ENCODE measurements around the gene SYCP3. TPM values are rescaled to one million over a fixed set of nuclear protein-coding genes. Genes with fewer than 3 reads are reported as not detected.

Gene SYCP3
- total RNA-seq, 3 donors from 2014 or later = 0.16 to 0.33 TPM; not detected in 1

DNA sequence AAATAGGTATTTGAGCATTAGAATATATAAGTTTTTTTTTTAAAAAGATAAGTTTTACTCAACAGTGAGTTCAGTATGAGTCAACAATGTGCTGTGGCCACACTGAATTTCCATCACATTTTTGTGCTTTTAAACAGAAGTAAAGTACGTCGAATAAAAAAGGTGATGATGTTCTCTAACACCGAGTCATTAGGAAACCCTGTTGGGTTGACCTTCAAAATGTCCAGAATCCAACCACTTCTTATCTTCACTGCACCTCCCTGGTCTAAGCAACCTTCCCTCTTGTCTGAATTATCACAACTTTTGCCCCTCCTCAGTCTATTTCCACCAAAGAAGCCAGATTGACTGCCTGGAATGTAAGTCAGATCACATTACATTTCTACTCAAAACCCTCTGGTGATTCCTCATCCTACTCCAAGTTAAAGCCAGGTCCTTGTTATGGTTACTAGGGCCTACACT lies 43.0 kb upstream of the SYCP3 start:
- TF ChIP-seq POLR2AphosphoS5 (IDR thresholded peaks at IDR 0.05) = no peak
- TF ChIP-seq POLR2A (IDR thresholded peaks at IDR 0.05) = no peak
- TF ChIP-seq, protein P1, sequence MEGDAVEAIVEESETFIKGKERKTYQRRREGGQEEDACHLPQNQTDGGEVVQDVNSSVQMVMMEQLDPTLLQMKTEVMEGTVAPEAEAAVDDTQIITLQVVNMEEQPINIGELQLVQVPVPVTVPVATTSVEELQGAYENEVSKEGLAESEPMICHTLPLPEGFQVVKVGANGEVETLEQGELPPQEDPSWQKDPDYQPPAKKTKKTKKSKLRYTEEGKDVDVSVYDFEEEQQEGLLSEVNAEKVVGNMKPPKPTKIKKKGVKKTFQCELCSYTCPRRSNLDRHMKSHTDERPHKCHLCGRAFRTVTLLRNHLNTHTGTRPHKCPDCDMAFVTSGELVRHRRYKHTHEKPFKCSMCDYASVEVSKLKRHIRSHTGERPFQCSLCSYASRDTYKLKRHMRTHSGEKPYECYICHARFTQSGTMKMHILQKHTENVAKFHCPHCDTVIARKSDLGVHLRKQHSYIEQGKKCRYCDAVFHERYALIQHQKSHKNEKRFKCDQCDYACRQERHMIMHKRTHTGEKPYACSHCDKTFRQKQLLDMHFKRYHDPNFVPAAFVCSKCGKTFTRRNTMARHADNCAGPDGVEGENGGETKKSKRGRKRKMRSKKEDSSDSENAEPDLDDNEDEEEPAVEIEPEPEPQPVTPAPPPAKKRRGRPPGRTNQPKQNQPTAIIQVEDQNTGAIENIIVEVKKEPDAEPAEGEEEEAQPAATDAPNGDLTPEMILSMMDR (IDR thresholded peaks at IDR 0.05) = no peak
- Histone ChIP-seq H3K9me3 (no peaks in the 10 kb centered on the region), H3K36me3 (no peaks in the 10 kb centered on the region), H3K4me1 (no peaks in the 10 kb centered on the region), H3K27ac (no peak overlapping the region), H3K4me3 (no peak overlapping the region), H3K27me3 (no peaks in the 10 kb centered on the region)
- DNase-seq (ENCODE audit: low spot score in 2 of 2) = no peak
- intact Hi-C loops (cut with DNase I; ENCODE audit: low total_unique reads) = no loop called here

DNA sequence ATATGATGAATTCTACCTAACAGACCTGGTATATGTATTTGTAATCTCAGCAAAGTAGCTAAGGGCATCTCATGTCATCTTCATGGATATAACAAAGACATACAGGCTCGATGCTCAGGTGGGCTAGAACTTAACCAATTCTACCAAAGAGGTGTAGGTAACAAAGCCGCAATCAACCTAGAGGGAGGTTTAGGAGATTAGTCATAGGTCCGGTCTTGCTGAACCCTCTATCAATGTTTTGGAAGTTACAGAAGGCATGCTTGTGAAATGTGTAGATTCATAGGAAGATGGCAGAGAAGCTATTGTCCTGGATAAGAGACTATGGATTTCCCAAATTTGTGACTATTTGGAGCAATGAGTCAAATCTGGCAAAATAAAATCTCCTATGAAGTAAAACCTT lies 42.6 kb upstream of the SYCP3 start:
- H3K4me3 ChIP-seq = no peak overlapping the region
- H3K27ac ChIP-seq = no peak overlapping the region
- H3K4me1 ChIP-seq = no peaks in the 10 kb centered on the region
- no peaks in the 10 kb centered on the region for H3K36me3 ChIP-seq
- H3K9me3 ChIP-seq = no peaks in the 10 kb centered on the region
- no peak for DNase-seq (ENCODE audit: low spot score in 2 of 2)
- TF ChIP-seq, protein P1 (IDR thresholded peaks at IDR 0.05) = no peak
- TF ChIP-seq POLR2A (IDR thresholded peaks at IDR 0.05) = no peak
- TF ChIP-seq POLR2AphosphoS5 (IDR thresholded peaks at IDR 0.05) = no peak
- intact Hi-C loops (cut with DNase I; ENCODE audit: low total_unique reads) = no loop called here
- no peaks in the 10 kb centered on the region for H3K27me3 ChIP-seq

DNA sequence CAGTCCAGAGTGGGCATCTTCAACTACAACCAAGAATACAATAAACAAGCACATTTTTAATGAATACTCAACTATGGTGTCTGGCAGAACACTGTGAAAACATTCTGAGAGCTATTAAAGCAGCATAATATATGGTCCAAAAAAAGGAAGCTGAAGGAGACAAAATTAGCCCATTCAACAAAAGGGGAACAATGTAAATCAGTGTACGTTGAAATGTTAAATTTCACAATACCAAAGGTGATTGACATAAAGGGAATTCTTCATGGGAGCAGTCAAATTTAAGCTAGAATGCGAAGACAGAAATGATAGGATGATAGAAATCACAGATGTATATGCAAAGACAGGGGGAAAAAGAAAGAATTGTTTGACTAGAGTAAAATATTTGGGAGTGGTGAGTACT lies 41.3 kb upstream of the SYCP3 start:
- intact Hi-C loops (cut with DNase I; ENCODE audit: low total_unique reads) = no loop called here
- Histone ChIP-seq H3K4me3 (no peak overlapping the region), H3K36me3 (no peaks in the 10 kb centered on the region), H3K27ac (no peak overlapping the region), H3K9me3 (no peaks in the 10 kb centered on the region), H3K27me3 (no peaks in the 10 kb centered on the region), H3K4me1 (no peaks in the 10 kb centered on the region)
- TF ChIP-seq POLR2AphosphoS5 (IDR thresholded peaks at IDR 0.05) (no peak), POLR2A (IDR thresholded peaks at IDR 0.05) (no peak)
- TF ChIP-seq, protein P1 (IDR thresholded peaks at IDR 0.05) = no peak
- DNase-seq (ENCODE audit: low spot score in 2 of 2) = no peak

DNA sequence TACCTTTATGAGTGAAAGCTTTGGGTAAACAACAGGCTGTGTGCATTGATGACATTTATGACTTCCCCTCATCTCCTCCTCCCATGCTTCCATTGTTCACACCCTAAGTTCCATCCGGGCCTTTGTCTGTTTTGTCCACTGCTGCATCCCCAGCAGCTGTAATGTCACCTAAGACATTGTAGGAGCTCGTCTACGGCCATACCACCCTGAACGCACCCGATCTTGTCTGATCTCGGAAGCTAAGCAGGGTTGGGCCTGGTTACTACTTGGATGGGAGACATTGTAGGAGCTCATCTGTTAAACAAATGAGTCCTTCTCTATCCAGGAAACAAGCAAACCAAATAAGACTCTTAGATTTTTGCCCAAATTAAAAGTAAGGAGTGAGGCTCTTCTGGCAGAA lies 40.4 kb upstream of the SYCP3 start:
- H3K27me3 ChIP-seq = no peaks in the 10 kb centered on the region
- H3K4me1 ChIP-seq = no peaks in the 10 kb centered on the region
- TF ChIP-seq POLR2AphosphoS5 (IDR thresholded peaks at IDR 0.05) (no peak), POLR2A (IDR thresholded peaks at IDR 0.05) (no peak)
- intact Hi-C loops (cut with DNase I; ENCODE audit: low total_unique reads) = no loop called here
- no peaks in the 10 kb centered on the region for H3K9me3 ChIP-seq
- H3K36me3 ChIP-seq = no peaks in the 10 kb centered on the region
- no peak overlapping the region for H3K27ac ChIP-seq
- no peak overlapping the region for H3K4me3 ChIP-seq
- DNase-seq (ENCODE audit: low spot score in 2 of 2) = no peak

DNA sequence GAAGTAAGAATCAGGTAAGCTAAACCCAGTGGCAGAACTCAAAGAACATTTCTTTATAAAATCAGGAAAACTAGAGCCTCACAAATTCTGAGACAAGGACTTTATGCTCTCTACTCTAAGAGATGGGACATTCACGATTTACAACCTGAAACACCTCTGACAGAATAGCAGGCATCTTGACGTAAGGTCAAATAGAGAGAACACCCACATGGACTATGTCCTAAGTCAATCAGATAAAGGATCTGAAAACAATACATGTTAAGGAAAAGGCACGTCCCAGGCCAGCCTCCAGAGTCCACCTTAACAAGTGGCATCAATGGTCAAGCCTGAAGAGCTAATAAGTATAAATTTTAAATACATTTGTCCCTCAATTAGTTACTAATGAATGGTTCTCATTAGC lies 39.9 kb upstream of the SYCP3 start:
- Histone ChIP-seq H3K27ac (no peak overlapping the region), H3K9me3 (no peaks in the 10 kb centered on the region), H3K4me3 (no peak overlapping the region), H3K36me3 (no peaks in the 10 kb centered on the region), H3K4me1 (no peaks in the 10 kb centered on the region), H3K27me3 (no peaks in the 10 kb centered on the region)
- TF ChIP-seq POLR2AphosphoS5 (IDR thresholded peaks at IDR 0.05) (no peak), POLR2A (IDR thresholded peaks at IDR 0.05) (no peak)
- TF ChIP-seq, protein P1 (IDR thresholded peaks at IDR 0.05) = no peak
- intact Hi-C loops (cut with DNase I; ENCODE audit: low total_unique reads) = no loop called here
- no peak for DNase-seq (ENCODE audit: low spot score in 2 of 2)

DNA sequence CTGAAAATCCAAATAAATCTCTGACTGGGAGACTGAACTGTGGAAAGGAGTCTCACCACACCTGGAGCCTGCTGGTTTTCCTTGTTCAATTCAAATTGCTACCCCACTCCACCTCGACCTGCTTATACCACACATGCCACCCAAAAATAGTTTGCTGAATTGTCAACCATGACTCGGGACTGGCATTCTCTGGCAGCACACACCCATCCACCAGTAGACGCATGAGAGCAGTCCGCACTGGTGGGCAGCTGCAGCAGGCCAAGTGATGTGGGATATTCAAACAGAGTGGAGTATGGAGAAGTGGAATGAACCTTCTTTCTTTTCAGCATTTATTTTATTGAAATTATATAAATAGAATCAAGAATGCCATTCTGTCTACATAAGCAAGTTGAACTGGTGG lies 38.7 kb upstream of the SYCP3 start:
- TF ChIP-seq POLR2AphosphoS5 (IDR thresholded peaks at IDR 0.05) (no peak), POLR2A (IDR thresholded peaks at IDR 0.05) (no peak)
- TF ChIP-seq, protein P1 (IDR thresholded peaks at IDR 0.05) = no peak
- Histone ChIP-seq H3K4me1 (no peaks in the 10 kb centered on the region), H3K27ac (no peak overlapping the region), H3K27me3 (no peaks in the 10 kb centered on the region), H3K9me3 (no peaks in the 10 kb centered on the region), H3K36me3 (no peaks in the 10 kb centered on the region), H3K4me3 (no peak overlapping the region)
- no peak for DNase-seq (ENCODE audit: low spot score in 2 of 2)
- intact Hi-C loops (cut with DNase I; ENCODE audit: low total_unique reads) = no loop called here
